MM.1S (cell line): Measurements from ENCODE around the gene ALDH1B1.
"Not testable (repeated sequence)": the region's sequence is repeated elsewhere in the genome, so short reads cannot be mapped to it uniquely, and the experiment has no call there.

Experiments used
- DNase-seq: peaks from one replicate; pipeline ENCODE4 v3.0.0-alpha.2; 2015
- H2AFZ ChIP-seq: fragments of 300-600 bp; sonication (generic); 2 replicates; pipeline ENCODE4 v1.6.0; 2016; ENCODE audit warnings: antibody characterized with exemption, low read length
- H3F3A ChIP-seq: fragments of 300-600 bp; sonication (generic); 2 replicates; pipeline ENCODE4 v1.6.1; 2016; ENCODE audit warnings: mild to moderate bottlenecking, antibody characterized with exemption, low read length, moderate library complexity, mixed read lengths; ENCODE audit not compliant: insufficient read depth
- H3K27ac ChIP-seq: fragments of 300-600 bp; sonication (generic); 2 replicates; pipeline ENCODE4 v1.5.1; 2016; ENCODE audit warnings: mild to moderate bottlenecking, low read length
- H3K27me3 ChIP-seq: fragments of 300-600 bp; sonication (generic); replicated peaks from 2 replicates; pipeline ENCODE4 v1.6.0; 2016; ENCODE audit warnings: low read length; ENCODE audit not compliant: insufficient read depth
- H3K36me3 ChIP-seq: fragments of 300-600 bp; sonication (generic); replicated peaks from 2 replicates; pipeline ENCODE4 v1.6.1; 2016; ENCODE audit warnings: mild to moderate bottlenecking, low read length, mixed read lengths; ENCODE audit not compliant: insufficient read depth
- H3K4me1 ChIP-seq: fragments of 300-600 bp; sonication (generic); 2 replicates; pipeline ENCODE4 v1.6.1; 2016; ENCODE audit warnings: low read length, mixed read lengths
- H3K4me2 ChIP-seq: fragments of 300-600 bp; sonication (generic); 2 replicates; pipeline ENCODE4 v1.6.0; 2016; ENCODE audit warnings: low read depth, low read length
- H3K4me3 ChIP-seq: fragments of 300-600 bp; sonication (generic); 2 replicates; pipeline ENCODE4 v1.5.1; 2016; ENCODE audit warnings: low read length, mixed read lengths
- H3K79me2 ChIP-seq: fragments of 300-600 bp; sonication (generic); 2 replicates; pipeline ENCODE4 v1.6.1; 2016; ENCODE audit warnings: mixed run types, low read length, mixed read lengths
- H3K9ac ChIP-seq: fragments of 300-600 bp; sonication (generic); 2 replicates; pipeline ENCODE4 v1.6.1; 2016; ENCODE audit warnings: low read length, mixed read lengths
- H3K9me2 ChIP-seq: fragments of 300-600 bp; sonication (generic); replicated peaks from 2 replicates; pipeline ENCODE4 v1.6.1; 2016; ENCODE audit warnings: mild to moderate bottlenecking, low read length, mixed read lengths; ENCODE audit not compliant: insufficient read depth
- H3K9me3 ChIP-seq: fragments of 300-600 bp; sonication (generic); replicated peaks from 2 replicates; pipeline ENCODE4 v1.6.1; 2016; ENCODE audit warnings: mild to moderate bottlenecking, low read length, mixed read lengths; ENCODE audit not compliant: insufficient read depth
- H4K20me1 ChIP-seq: fragments of 300-600 bp; sonication (generic); 2 replicates; pipeline ENCODE4 v1.6.1; 2016; ENCODE audit warnings: mild to moderate bottlenecking, low read length, moderate library complexity, mixed read lengths; ENCODE audit not compliant: insufficient read depth
- CTCF ChIP-seq: fragments of 300-600 bp; sonication (generic); IDR thresholded peaks from 2 replicates; pipeline ENCODE4 v1.5.1; 2016; ENCODE audit warnings: antibody characterized with exemption, low read length, mixed read lengths
- EZH2 ChIP-seq: fragments of 300-600 bp; sonication (generic); optimal IDR thresholded peaks from 2 replicates; pipeline ENCODE3; 2017; ENCODE audit warnings: low read depth, mild to moderate bottlenecking, antibody characterized with exemption, low read length, mixed read lengths
- EZH2phosphoT487 ChIP-seq: fragments of 300-600 bp; sonication (generic); IDR thresholded peaks from 2 replicates; pipeline ENCODE4 v1.6.1; 2018; ENCODE audit warnings: antibody characterized with exemption, low read length

Gene ALDH1B1

GRCh38 chr9:38375572-38375963 is 16.9 kb upstream of the ALDH1B1 start:
- DNase-seq, result no peak
- no peaks in the 10 kb centered on the region for H3K79me2 ChIP-seq
- H3K4me1 ChIP-seq, result no peaks in the 10 kb centered on the region
- no peaks in the 10 kb centered on the region for H4K20me1 ChIP-seq
- no peak overlapping the region for H3K4me3 ChIP-seq
- no peaks in the 10 kb centered on the region for H3K27me3 ChIP-seq
- no peak for TF ChIP-seq EZH2
- H2AFZ ChIP-seq, result no peak overlapping the region
- H3K9me2 ChIP-seq, result no peaks in the 10 kb centered on the region
- H3K4me2 ChIP-seq, result no peak overlapping the region
- no peak overlapping the region for H3K9ac ChIP-seq
- H3K9me3 ChIP-seq, result no peaks in the 10 kb centered on the region
- H3K27ac ChIP-seq, result no peak overlapping the region
- H3K36me3 ChIP-seq, result no peaks in the 10 kb centered on the region
- no peaks in the 10 kb centered on the region for H3F3A ChIP-seq

GRCh38 chr9:38376021-38376670 is 16.4 kb upstream of the ALDH1B1 start:
- H3F3A ChIP-seq, result no peaks in the 10 kb centered on the region
- no peak overlapping the region for H3K4me3 ChIP-seq
- no peak overlapping the region for H3K9ac ChIP-seq
- TF ChIP-seq EZH2phosphoT487 (no peak), CTCF (no peak), EZH2 (no peak)
- H3K27ac ChIP-seq, result no peak overlapping the region
- H2AFZ ChIP-seq, result no peak overlapping the region
- H3K36me3 ChIP-seq, result no peaks in the 10 kb centered on the region
- no peaks in the 10 kb centered on the region for H3K9me2 ChIP-seq
- H4K20me1 ChIP-seq, result no peaks in the 10 kb centered on the region
- H3K4me1 ChIP-seq, result no peaks in the 10 kb centered on the region
- no peaks in the 10 kb centered on the region for H3K9me3 ChIP-seq
- no peaks in the 10 kb centered on the region for H3K79me2 ChIP-seq
- H3K27me3 ChIP-seq, result no peaks in the 10 kb centered on the region
- DNase-seq, result no peak
- H3K4me2 ChIP-seq, result no peak overlapping the region

- H3K4me3 ChIP-seq, H3K9me3 ChIP-seq, H3F3A ChIP-seq, H3K4me2 ChIP-seq, H4K20me1 ChIP-seq, H3K4me1 ChIP-seq, H3K27me3 ChIP-seq, DNase-seq, H3K36me3 ChIP-seq, H3K9ac ChIP-seq, H3K27ac ChIP-seq, H2AFZ ChIP-seq, H3K9me2 ChIP-seq, H3K79me2 ChIP-seq: not testable (repeated sequence)
These were observed 15.0 kb upstream of the ALDH1B1 start for GRCh38 chr9:38377336-38378083.

- Histone ChIP-seq H3K9me3 (no peaks in the 10 kb centered on the region), H3K9ac (no peak overlapping the region), H3K27ac (no peak overlapping the region), H3K4me3 (no peak overlapping the region), H3K79me2 (no peaks in the 10 kb centered on the region), H3K9me2 (no peaks in the 10 kb centered on the region), H3K27me3 (no peaks in the 10 kb centered on the region), H3F3A (no peaks in the 10 kb centered on the region), H3K4me1 (no peaks in the 10 kb centered on the region), H4K20me1 (no peaks in the 10 kb centered on the region), H3K36me3 (no peaks in the 10 kb centered on the region), H3K4me2 (no peak overlapping the region), H2AFZ (no peak overlapping the region)
- no peak for DNase-seq
- no peak for TF ChIP-seq CTCF
- no peak for TF ChIP-seq EZH2
- no peak for TF ChIP-seq EZH2phosphoT487
These were observed 12.2 kb upstream of the ALDH1B1 start for GRCh38 chr9:38380230-38380871.
